Chondrocyte (in vitro differentiated cells): ENCODE measurements around the gene BIRC6. TPM values are rescaled to one million over a fixed set of nuclear protein-coding genes. Genes with fewer than 3 reads are reported as not detected.

Experiments used
- DNase-seq: peaks from one replicate; pipeline ENCODE4 v3.0.0; 2021; ENCODE audit warnings: mixed read lengths, low spot score
- H3K27ac Mint-ChIP-seq: one replicate; pipeline ENCODE4 v1.8.0; 2021; ENCODE audit warnings: mild to moderate bottlenecking, moderate library complexity, mixed read lengths; ENCODE audit not compliant: unreplicated experiment
- H3K27me3 Mint-ChIP-seq: 2 replicates; pipeline ENCODE4 v1.8.0; 2021; ENCODE audit warnings: low read depth, mixed read lengths
- H3K36me3 Mint-ChIP-seq: 2 replicates; pipeline ENCODE4 v1.8.0; 2021; ENCODE audit warnings: low read depth, mixed read lengths
- H3K4me1 Mint-ChIP-seq: 2 replicates; pipeline ENCODE4 v1.8.0; 2021; ENCODE audit warnings: low read depth, mild to moderate bottlenecking, mixed read lengths
- H3K4me3 Mint-ChIP-seq: one replicate; pipeline ENCODE4 v1.8.0; 2021; ENCODE audit warnings: mild to moderate bottlenecking, moderate library complexity, mixed read lengths; ENCODE audit not compliant: unreplicated experiment
- H3K9me3 Mint-ChIP-seq: 2 replicates; pipeline ENCODE4 v1.8.0; 2021; ENCODE audit warnings: low read depth, mixed read lengths
- CTCF ChIP-seq: fragments of 200-600 bp; sonication (generic); IDR thresholded peaks from 2 replicates; pipeline ENCODE4 v1.5.0; 2021; ENCODE audit warnings: antibody characterized with exemption, mild to moderate bottlenecking, moderate library complexity
- total RNA-seq: library from RNA; stranded (reverse); gene quantifications from 3 replicates; pipeline ENCODE4 v1.2.1, GENCODE V29; 2021

Gene BIRC6
- total RNA-seq, 1 donor from 2014 or later = 76.0 TPM

- Mint-ChIP-seq H3K27me3 (no peaks in the 10 kb centered on the region), H3K4me1 (peaks cover 30% of the 10 kb centered on the region), H3K27ac (peak overlapping the region; percentile 79), H3K9me3 (no peaks in the 10 kb centered on the region), H3K36me3 (peaks cover 16% of the 10 kb centered on the region), H3K4me3 (no peak overlapping the region)
- no peak for TF ChIP-seq CTCF
- DNase-seq = no peak
Measured at GRCh38 chr2:32478889-32479620, 122.2 kb downstream of the BIRC6 start.

GRCh38 chr2:32479993-32480392, 123.2 kb downstream of the BIRC6 start:
- Mint-ChIP-seq H3K4me1 (peaks cover 34% of the 10 kb centered on the region), H3K36me3 (peaks cover 18% of the 10 kb centered on the region), H3K4me3 (no peak overlapping the region), H3K9me3 (no peaks in the 10 kb centered on the region), H3K27ac (no peak overlapping the region), H3K27me3 (no peaks in the 10 kb centered on the region)
- no peak for TF ChIP-seq CTCF
- DNase-seq = no peak

- Mint-ChIP-seq H3K27me3 (no peaks in the 10 kb centered on the region), H3K36me3 (peaks cover 26% of the 10 kb centered on the region), H3K4me3 (peak overlapping the region; percentile 19), H3K9me3 (no peaks in the 10 kb centered on the region), H3K27ac (peak overlapping the region; percentile 54), H3K4me1 (peaks cover 45% of the 10 kb centered on the region)
- no peak for DNase-seq
- no peak for TF ChIP-seq CTCF
Measured at GRCh38 chr2:32482471-32482870, 125.6 kb downstream of the BIRC6 start.

- peak overlapping the region; percentile 26 for H3K4me3 Mint-ChIP-seq
- H3K9me3 Mint-ChIP-seq = no peaks in the 10 kb centered on the region
- H3K27ac Mint-ChIP-seq = peak overlapping the region; percentile 99
- DNase-seq = no peak
- H3K36me3 Mint-ChIP-seq = peaks cover 25% of the 10 kb centered on the region
- H3K27me3 Mint-ChIP-seq = no peaks in the 10 kb centered on the region
- peaks cover 47% of the 10 kb centered on the region for H3K4me1 Mint-ChIP-seq
- TF ChIP-seq CTCF = no peak
Measured at GRCh38 chr2:32484937-32485336, 128.1 kb downstream of the BIRC6 start.

GRCh38 chr2:32485399-32485798, 128.6 kb downstream of the BIRC6 start:
- TF ChIP-seq CTCF = no peak
- peaks cover 43% of the 10 kb centered on the region for H3K4me1 Mint-ChIP-seq
- peak overlapping the region; percentile 99 for H3K27ac Mint-ChIP-seq
- peaks cover 20% of the 10 kb centered on the region for H3K36me3 Mint-ChIP-seq
- H3K27me3 Mint-ChIP-seq = no peaks in the 10 kb centered on the region
- no peaks in the 10 kb centered on the region for H3K9me3 Mint-ChIP-seq
- peak overlapping the region; percentile 26 for H3K4me3 Mint-ChIP-seq
- no peak for DNase-seq
